Astrocyte of the cerebellum (primary cell): ENCODE data around the gene PHC2.
"Not testable (repeated sequence)": the region's sequence is repeated elsewhere in the genome, so short reads cannot be mapped to it uniquely, and the experiment has no call there.

ENCODE experiments used
- DNase-seq: peaks from one replicate; pipeline ENCODE4 v3.0.0-alpha.2; 2011; ENCODE audit warnings: low read depth
- H3K4me3 ChIP-seq: 2 replicates; pipeline ENCODE4 v1.5.1; 2011; ENCODE audit warnings: mild to moderate bottlenecking, low read depth, low read length, moderate library complexity
- in situ Hi-C: cut with HindIII; loops from 2 replicates; pipeline ENCODE4 v1.10.0; 2017; ENCODE audit warnings: low sequenced_read_pairs
- TF ChIP-seq, protein P1 (sequence below): IDR thresholded peaks from 2 replicates; pipeline ENCODE4 v1.5.1; 2012; ENCODE audit warnings: low read length, low read depth, moderate library complexity, mild to moderate bottlenecking; ENCODE audit errors: missing control alignments

Gene PHC2

GRCh38 chr1:33312413-33312749, 118.5 kb downstream of the PHC2 start:
- H3K4me3 ChIP-seq, result no peak overlapping the region
- in situ Hi-C loops, result no loop called here
- DNase-seq, result no peak
- TF ChIP-seq, protein P1, sequence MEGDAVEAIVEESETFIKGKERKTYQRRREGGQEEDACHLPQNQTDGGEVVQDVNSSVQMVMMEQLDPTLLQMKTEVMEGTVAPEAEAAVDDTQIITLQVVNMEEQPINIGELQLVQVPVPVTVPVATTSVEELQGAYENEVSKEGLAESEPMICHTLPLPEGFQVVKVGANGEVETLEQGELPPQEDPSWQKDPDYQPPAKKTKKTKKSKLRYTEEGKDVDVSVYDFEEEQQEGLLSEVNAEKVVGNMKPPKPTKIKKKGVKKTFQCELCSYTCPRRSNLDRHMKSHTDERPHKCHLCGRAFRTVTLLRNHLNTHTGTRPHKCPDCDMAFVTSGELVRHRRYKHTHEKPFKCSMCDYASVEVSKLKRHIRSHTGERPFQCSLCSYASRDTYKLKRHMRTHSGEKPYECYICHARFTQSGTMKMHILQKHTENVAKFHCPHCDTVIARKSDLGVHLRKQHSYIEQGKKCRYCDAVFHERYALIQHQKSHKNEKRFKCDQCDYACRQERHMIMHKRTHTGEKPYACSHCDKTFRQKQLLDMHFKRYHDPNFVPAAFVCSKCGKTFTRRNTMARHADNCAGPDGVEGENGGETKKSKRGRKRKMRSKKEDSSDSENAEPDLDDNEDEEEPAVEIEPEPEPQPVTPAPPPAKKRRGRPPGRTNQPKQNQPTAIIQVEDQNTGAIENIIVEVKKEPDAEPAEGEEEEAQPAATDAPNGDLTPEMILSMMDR, result no peak

DNA sequence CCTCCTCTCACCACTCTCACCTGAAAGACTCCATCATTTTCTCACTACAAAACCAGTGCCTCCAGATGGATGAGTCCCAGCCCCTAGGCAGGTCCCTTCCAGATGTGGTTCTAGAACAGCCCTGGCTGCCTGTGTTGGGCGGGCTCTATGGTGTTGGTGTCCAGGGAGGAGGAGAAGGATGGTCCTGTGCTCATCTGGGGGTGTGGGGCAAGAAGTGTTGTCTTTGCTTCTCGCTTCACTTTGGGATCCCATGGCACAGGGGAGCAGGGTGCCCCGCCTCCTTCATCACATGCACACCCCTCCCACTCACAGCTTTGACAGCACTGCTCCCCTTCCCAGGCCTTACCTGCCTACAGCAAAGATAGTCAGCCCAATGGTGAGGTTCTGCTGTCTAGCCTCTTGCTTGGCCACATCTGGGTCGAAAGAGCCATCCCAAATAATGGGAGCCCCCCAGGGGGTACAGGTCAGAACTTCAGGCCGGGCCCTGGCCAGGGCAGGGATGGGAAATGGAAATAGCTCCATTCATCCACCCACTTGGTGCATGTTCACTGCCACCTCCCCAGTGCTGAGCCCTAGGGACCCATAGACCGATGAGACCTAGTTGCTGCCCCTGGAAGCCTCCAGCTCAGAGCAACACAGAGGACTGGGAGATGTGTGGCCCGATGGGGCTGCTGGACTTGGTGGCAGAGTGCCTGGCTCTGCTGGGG, 119.0 kb downstream of the PHC2 start:
- in situ Hi-C loops, result no loop called here
- no peak overlapping the region for H3K4me3 ChIP-seq
- DNase-seq, result no peak
- TF ChIP-seq, protein P1, result no peak

GRCh38 chr1:33310702-33311101, 120.2 kb downstream of the PHC2 start:
- no peak overlapping the region for H3K4me3 ChIP-seq
- in situ Hi-C loops, result no loop called here
- TF ChIP-seq, protein P1, result no peak

GRCh38 chr1:33309351-33309750, 121.5 kb downstream of the PHC2 start:
- H3K4me3 ChIP-seq, DNase-seq, in situ Hi-C loops: not testable (repeated sequence)

More at GRCh38 chr1:33310702-33311101, 120.2 kb downstream of the PHC2 start:
- DNase-seq, result no peak

DNA sequence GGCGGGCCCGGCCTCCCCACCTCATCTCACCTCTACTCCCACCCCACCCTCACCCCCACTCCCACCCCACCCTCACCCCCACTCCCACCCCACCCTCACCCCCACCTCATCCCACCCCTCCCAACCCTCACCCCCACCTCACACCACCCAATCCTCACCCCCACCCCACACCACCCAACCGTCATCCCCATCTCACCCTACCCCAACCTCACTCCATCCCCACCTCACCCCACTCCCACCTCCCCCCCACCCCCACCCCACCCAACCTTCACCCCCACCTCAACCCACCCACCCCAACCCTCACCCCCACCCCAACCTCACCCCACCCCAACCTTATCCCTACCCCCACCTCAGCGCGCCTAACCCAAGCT, 123.4 kb downstream of the PHC2 start:
- TF ChIP-seq, protein P1, result no peak
- no peak for DNase-seq
- no peak overlapping the region for H3K4me3 ChIP-seq
- in situ Hi-C loops, result no loop called here

GRCh38 chr1:33306653-33307493, 124.0 kb downstream of the PHC2 start:
- in situ Hi-C loops, result no loop called here
- TF ChIP-seq, protein P1, result no peak
- no peak overlapping the region for H3K4me3 ChIP-seq
- DNase-seq, result no peak
